ENCODE data around the gene MMP7.

The MMP7 gene

DNA sequence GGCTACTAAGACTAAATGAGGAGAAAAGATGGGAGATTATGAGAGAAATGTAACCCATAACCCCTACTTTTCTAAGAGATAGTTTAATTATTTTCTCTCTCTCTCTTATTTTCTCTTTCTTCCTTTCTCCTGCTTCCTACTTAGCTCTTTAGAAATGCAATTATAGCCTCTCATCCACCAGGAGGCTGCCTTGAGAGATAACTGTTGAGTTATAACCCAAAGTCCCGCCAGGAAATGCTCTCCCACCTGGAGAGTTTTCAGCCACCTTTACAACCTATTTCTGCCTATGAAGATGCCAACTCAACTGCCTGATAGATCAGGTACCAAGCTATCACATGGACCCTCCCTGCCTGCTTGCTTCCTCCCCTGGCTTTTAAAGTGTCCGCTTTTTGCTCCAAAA lies 44.0 kb downstream of the MMP7 start:
- H3K4me3 ChIP-seq (ENCODE audit: low read depth, low read length) = no peak overlapping the region
- H3K9me3 ChIP-seq (ENCODE audit: insufficient read depth, low read depth, low read length) = no peaks in the 10 kb centered on the region
- no peak overlapping the region for H3K18ac ChIP-seq (ENCODE audit: low read length)
- H2BK12ac ChIP-seq (ENCODE audit: low read length) = no peak overlapping the region
- H3K79me1 ChIP-seq (ENCODE audit: low read length) = no peaks in the 10 kb centered on the region
- no peak overlapping the region for H2BK120ac ChIP-seq (ENCODE audit: insufficient read depth, low read length, poor library complexity)
- no CpG with 5 or more reads among the region's 2 CpGs for WGBS (ENCODE audit: extremely low coverage, insufficient coverage, insufficient read length)
- no peak overlapping the region for H3K27ac ChIP-seq (ENCODE audit: low read depth, low read length)
- no peaks in the 10 kb centered on the region for H3K27me3 ChIP-seq (ENCODE audit: insufficient read depth, low read length)
- no peak overlapping the region for H4K12ac ChIP-seq (ENCODE audit: low read depth, low read length)
- H4K91ac ChIP-seq (ENCODE audit: low read depth, low read length) = no peak overlapping the region
- H4K8ac ChIP-seq (ENCODE audit: low read depth, low read length) = no peak overlapping the region
- no peaks in the 10 kb centered on the region for H3K36me3 ChIP-seq (ENCODE audit: control insufficient read depth in 1 of 2, insufficient read depth in 2 of 2, low read length in 2 of 2)
- DNase-seq = no peak
- H3K4me2 ChIP-seq (ENCODE audit: low read length) = no peak overlapping the region
- no peak overlapping the region for H3K4ac ChIP-seq (ENCODE audit: low read depth, low read length)
- H2BK5ac ChIP-seq (ENCODE audit: low read depth, low read length, poor library complexity) = no peak overlapping the region
- H3K4me1 ChIP-seq (ENCODE audit: control insufficient read depth in 1 of 2, insufficient read depth in 2 of 2, low read length in 2 of 2) = no peaks in the 10 kb centered on the region
- no peak overlapping the region for H3K14ac ChIP-seq (ENCODE audit: low read length)
- no peak overlapping the region for H2AFZ ChIP-seq (ENCODE audit: insufficient read depth, low read length, poor library complexity)
- H3K9ac ChIP-seq (ENCODE audit: low read length) = no peak overlapping the region
- no peak overlapping the region for H3K23ac ChIP-seq (ENCODE audit: low read length)
- no peaks in the 10 kb centered on the region for H3K79me2 ChIP-seq (ENCODE audit: control insufficient read depth, insufficient read depth, low read length, poor library complexity)
- H2AK5ac ChIP-seq (ENCODE audit: low read length) = no peak overlapping the region

DNA sequence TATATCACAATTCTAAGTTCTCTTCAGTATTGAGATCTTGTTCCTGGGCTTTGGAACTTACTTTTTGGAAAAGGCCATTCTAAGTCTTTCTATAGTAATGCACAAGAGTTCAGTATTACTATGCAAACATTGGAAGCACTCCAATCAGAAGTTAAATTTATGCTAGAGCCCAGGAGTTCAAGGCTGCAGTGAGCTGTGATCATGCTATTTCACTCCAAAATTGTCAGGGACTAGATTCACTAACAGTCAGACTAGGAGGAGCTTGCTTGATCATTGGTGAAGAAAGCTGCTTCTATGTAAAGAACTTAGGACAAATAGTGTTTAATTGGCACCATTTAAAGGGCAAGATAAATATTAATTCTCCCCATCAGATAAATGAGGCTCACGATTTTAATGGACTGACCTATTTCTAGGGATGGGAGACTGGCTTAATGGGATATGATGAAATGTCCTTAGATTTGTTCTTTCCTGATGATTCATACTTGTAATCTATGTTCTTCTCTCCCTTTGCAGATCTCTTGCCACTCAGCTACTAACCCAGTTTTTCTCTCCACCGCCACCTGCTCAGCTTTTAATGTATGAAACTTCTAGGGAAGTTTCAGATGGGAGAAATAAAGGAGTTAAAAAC lies 45.3 kb downstream of the MMP7 start:
- H3K36me3 ChIP-seq (ENCODE audit: control insufficient read depth in 1 of 2, insufficient read depth in 2 of 2, low read length in 2 of 2) = no peaks in the 10 kb centered on the region
- no peak overlapping the region for H4K8ac ChIP-seq (ENCODE audit: low read depth, low read length)
- no peak overlapping the region for H3K23ac ChIP-seq (ENCODE audit: low read length)
- H4K12ac ChIP-seq (ENCODE audit: low read depth, low read length) = no peak overlapping the region
- no peak overlapping the region for H3K4ac ChIP-seq (ENCODE audit: low read depth, low read length)
- H2BK12ac ChIP-seq (ENCODE audit: low read length) = no peak overlapping the region
- H3K27ac ChIP-seq (ENCODE audit: low read depth, low read length) = no peak overlapping the region
- H3K27me3 ChIP-seq (ENCODE audit: insufficient read depth, low read length) = no peaks in the 10 kb centered on the region
- no peak overlapping the region for H3K4me2 ChIP-seq (ENCODE audit: low read length)
- no peaks in the 10 kb centered on the region for H3K79me2 ChIP-seq (ENCODE audit: control insufficient read depth, insufficient read depth, low read length, poor library complexity)
- H3K4me3 ChIP-seq (ENCODE audit: low read depth, low read length) = no peak overlapping the region
- no peak overlapping the region for H3K14ac ChIP-seq (ENCODE audit: low read length)
- no peaks in the 10 kb centered on the region for H3K9me3 ChIP-seq (ENCODE audit: insufficient read depth, low read depth, low read length)
- no peak overlapping the region for H4K91ac ChIP-seq (ENCODE audit: low read depth, low read length)
- no peak overlapping the region for H2BK120ac ChIP-seq (ENCODE audit: insufficient read depth, low read length, poor library complexity)
- H3K9ac ChIP-seq (ENCODE audit: low read length) = no peak overlapping the region
- no peak overlapping the region for H3K18ac ChIP-seq (ENCODE audit: low read length)
- no peak overlapping the region for H2AK5ac ChIP-seq (ENCODE audit: low read length)
- no peak for DNase-seq
- WGBS (ENCODE audit: extremely low coverage, insufficient coverage, insufficient read length) = no CpG with 5 or more reads among the region's 2 CpGs
- H3K4me1 ChIP-seq (ENCODE audit: control insufficient read depth in 1 of 2, insufficient read depth in 2 of 2, low read length in 2 of 2) = no peaks in the 10 kb centered on the region
- no peak overlapping the region for H2AFZ ChIP-seq (ENCODE audit: insufficient read depth, low read length, poor library complexity)
- no peak overlapping the region for H2BK5ac ChIP-seq (ENCODE audit: low read depth, low read length, poor library complexity)
- no peaks in the 10 kb centered on the region for H3K79me1 ChIP-seq (ENCODE audit: low read length)

DNA sequence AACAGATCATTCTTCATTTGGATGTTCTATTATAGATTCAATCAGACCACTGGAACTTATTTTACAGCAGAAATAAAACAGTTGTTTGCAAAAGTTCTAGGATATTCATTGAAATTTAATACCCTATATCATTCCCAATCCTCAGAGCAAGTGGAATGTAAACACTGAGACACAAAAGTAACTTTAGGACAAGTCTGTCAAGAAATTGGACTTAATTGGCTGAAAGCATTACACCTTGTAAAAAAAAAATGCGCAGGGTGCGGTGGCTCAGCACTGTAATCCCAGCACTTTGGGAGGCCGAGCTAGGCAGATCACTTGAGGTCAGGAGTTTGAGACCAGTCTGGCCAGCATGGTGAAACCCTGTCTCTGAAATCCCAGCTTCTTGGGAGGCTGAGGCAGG lies 48.1 kb downstream of the MMP7 start:
- Histone ChIP-seq H3K36me3 (ENCODE audit: control insufficient read depth in 1 of 2, insufficient read depth in 2 of 2, low read length in 2 of 2) (no peaks in the 10 kb centered on the region), H3K4me2 (ENCODE audit: low read length) (no peak overlapping the region), H4K12ac (ENCODE audit: low read depth, low read length) (no peak overlapping the region), H3K14ac (ENCODE audit: low read length) (no peak overlapping the region), H3K27ac (ENCODE audit: low read depth, low read length) (no peak overlapping the region), H4K91ac (ENCODE audit: low read depth, low read length) (no peak overlapping the region), H3K4me1 (ENCODE audit: control insufficient read depth in 1 of 2, insufficient read depth in 2 of 2, low read length in 2 of 2) (no peaks in the 10 kb centered on the region), H3K23ac (ENCODE audit: low read length) (no peak overlapping the region), H3K79me2 (ENCODE audit: control insufficient read depth, insufficient read depth, low read length, poor library complexity) (no peaks in the 10 kb centered on the region), H3K18ac (ENCODE audit: low read length) (no peak overlapping the region), H3K9ac (ENCODE audit: low read length) (no peak overlapping the region), H3K79me1 (ENCODE audit: low read length) (no peaks in the 10 kb centered on the region), H2BK120ac (ENCODE audit: insufficient read depth, low read length, poor library complexity) (no peak overlapping the region), H2BK5ac (ENCODE audit: low read depth, low read length, poor library complexity) (no peak overlapping the region), H3K9me3 (ENCODE audit: insufficient read depth, low read depth, low read length) (no peaks in the 10 kb centered on the region), H2BK12ac (ENCODE audit: low read length) (no peak overlapping the region), H2AFZ (ENCODE audit: insufficient read depth, low read length, poor library complexity) (no peak overlapping the region), H3K27me3 (ENCODE audit: insufficient read depth, low read length) (no peaks in the 10 kb centered on the region), H3K4ac (ENCODE audit: low read depth, low read length) (no peak overlapping the region), H3K4me3 (ENCODE audit: low read depth, low read length) (no peak overlapping the region), H4K8ac (ENCODE audit: low read depth, low read length) (no peak overlapping the region), H2AK5ac (ENCODE audit: low read length) (no peak overlapping the region)
- WGBS (ENCODE audit: extremely low coverage, insufficient coverage, insufficient read length) = no CpG with 5 or more reads among the region's 3 CpGs
- DNase-seq = peak in 1 of 2 donors; percentile 45

DNA sequence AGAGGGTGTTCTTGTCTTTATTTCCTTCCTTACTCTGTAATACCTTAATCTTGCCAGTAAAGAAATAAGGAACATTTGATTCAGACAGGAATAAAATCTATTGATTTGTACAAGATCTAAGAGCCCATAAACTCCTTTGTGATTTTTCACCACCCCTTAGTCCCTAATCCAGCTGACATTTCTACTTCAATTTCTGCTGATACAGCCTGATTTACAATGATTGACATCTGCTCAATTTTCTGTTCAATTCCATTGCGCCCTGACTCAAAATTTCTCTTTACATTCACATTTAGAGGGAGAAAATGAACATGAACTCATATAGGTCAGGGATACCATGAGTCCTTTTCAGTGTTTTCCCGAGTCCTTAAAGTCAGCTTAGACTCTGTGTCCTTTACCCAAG lies 50.8 kb downstream of the MMP7 start:
- H2BK12ac ChIP-seq (ENCODE audit: low read length) = no peak overlapping the region
- DNase-seq = no peak
- no peaks in the 10 kb centered on the region for H3K79me1 ChIP-seq (ENCODE audit: low read length)
- H3K4me2 ChIP-seq (ENCODE audit: low read length) = no peak overlapping the region
- no CpG with 5 or more reads among the region's 2 CpGs for WGBS (ENCODE audit: extremely low coverage, insufficient coverage, insufficient read length)
- H3K4me1 ChIP-seq (ENCODE audit: control insufficient read depth in 1 of 2, insufficient read depth in 2 of 2, low read length in 2 of 2) = no peaks in the 10 kb centered on the region
- H3K14ac ChIP-seq (ENCODE audit: low read length) = no peak overlapping the region
- H4K12ac ChIP-seq (ENCODE audit: low read depth, low read length) = no peak overlapping the region
- no peaks in the 10 kb centered on the region for H3K27me3 ChIP-seq (ENCODE audit: insufficient read depth, low read length)
- H3K23ac ChIP-seq (ENCODE audit: low read length) = no peak overlapping the region
- no peaks in the 10 kb centered on the region for H3K79me2 ChIP-seq (ENCODE audit: control insufficient read depth, insufficient read depth, low read length, poor library complexity)
- H3K9ac ChIP-seq (ENCODE audit: low read length) = no peak overlapping the region
- H4K8ac ChIP-seq (ENCODE audit: low read depth, low read length) = no peak overlapping the region
- no peak overlapping the region for H2AFZ ChIP-seq (ENCODE audit: insufficient read depth, low read length, poor library complexity)
- H2BK120ac ChIP-seq (ENCODE audit: insufficient read depth, low read length, poor library complexity) = no peak overlapping the region
- no peaks in the 10 kb centered on the region for H3K9me3 ChIP-seq (ENCODE audit: insufficient read depth, low read depth, low read length)
- no peak overlapping the region for H3K4me3 ChIP-seq (ENCODE audit: low read depth, low read length)
- no peak overlapping the region for H4K91ac ChIP-seq (ENCODE audit: low read depth, low read length)
- H3K18ac ChIP-seq (ENCODE audit: low read length) = no peak overlapping the region
- H2BK5ac ChIP-seq (ENCODE audit: low read depth, low read length, poor library complexity) = no peak overlapping the region
- H3K4ac ChIP-seq (ENCODE audit: low read depth, low read length) = no peak overlapping the region
- no peaks in the 10 kb centered on the region for H3K36me3 ChIP-seq (ENCODE audit: control insufficient read depth in 1 of 2, insufficient read depth in 2 of 2, low read length in 2 of 2)
- H3K27ac ChIP-seq (ENCODE audit: low read depth, low read length) = no peak overlapping the region
- H2AK5ac ChIP-seq (ENCODE audit: low read length) = no peak overlapping the region
